ENCODE measurements around the gene PRKCB.

- TF ChIP-seq CTCF (IDR thresholded peaks at IDR 0.05; ENCODE audit: low read depth, low read length) (no peak), EZH2phosphoT487 (IDR thresholded peaks at IDR 0.05; ENCODE audit: low read depth) (no peak)
These were observed 131.0 kb downstream of the PRKCB start for GRCh38 chr16:23966597-23967394.

All from OCI-LY3 (cell line).